Fibroblast of the aortic adventitia (primary cell): Measurements from ENCODE around the gene COLEC12. TPM values are rescaled to one million over a fixed set of nuclear protein-coding genes. Genes with fewer than 3 reads are reported as not detected.

Source experiments
- DNase-seq: peaks from one replicate; pipeline ENCODE4 v3.0.0-alpha.2; 2010; ENCODE audit warnings: low read depth
- H3K4me3 ChIP-seq: 2 replicates; pipeline ENCODE4 v1.5.1; 2011; ENCODE audit warnings: low read depth, mild to moderate bottlenecking, control low read depth, low read length, moderate library complexity
- total RNA-seq: library from RNA; depleted of rRNA; stranded (reverse); fragments of >200 nt; gene quantifications from 2 replicates; pipeline ENCODE4 v1.2.3, GENCODE V29; 2012; ENCODE audit warnings: low replicate concordance
- TF ChIP-seq, protein P1 (sequence below): IDR thresholded peaks from 2 replicates; pipeline ENCODE4 v1.5.1; 2011; ENCODE audit warnings: mild to moderate bottlenecking, low read length, control low read depth, inconsistent platforms; ENCODE audit not compliant: insufficient read depth

Gene COLEC12
- total RNA-seq, 1 donor: 109 TPM

DNA sequence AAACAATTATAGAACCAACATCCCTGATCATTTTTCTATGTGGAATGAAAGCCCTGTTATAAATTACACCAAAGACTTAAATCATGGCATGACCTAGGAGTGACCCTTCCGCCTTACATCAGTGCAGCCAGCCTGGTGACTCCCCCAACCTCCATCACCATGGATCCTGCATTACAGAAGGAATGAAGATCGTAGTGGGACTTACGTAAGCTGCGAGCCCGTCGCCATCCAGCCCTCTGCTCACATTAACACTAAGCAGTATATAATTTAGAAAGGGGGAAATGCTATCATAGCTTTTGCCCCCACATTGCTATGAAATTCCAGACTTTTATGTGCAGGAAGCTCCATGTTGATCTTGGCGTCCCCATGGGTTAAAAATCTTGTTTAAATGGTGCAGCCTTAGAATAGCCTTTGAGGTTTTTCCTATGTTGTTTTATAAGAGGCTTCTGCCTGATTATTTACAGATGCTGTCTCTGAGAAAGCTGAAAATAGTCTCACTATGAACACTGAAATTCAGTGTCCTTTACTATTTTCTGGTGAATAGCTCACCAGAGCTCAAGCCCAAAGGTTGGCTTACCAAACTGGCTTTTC, 76.3 kb downstream of the COLEC12 start:
- H3K4me3 ChIP-seq: no peak overlapping the region
- DNase-seq: peak; percentile 87

DNA sequence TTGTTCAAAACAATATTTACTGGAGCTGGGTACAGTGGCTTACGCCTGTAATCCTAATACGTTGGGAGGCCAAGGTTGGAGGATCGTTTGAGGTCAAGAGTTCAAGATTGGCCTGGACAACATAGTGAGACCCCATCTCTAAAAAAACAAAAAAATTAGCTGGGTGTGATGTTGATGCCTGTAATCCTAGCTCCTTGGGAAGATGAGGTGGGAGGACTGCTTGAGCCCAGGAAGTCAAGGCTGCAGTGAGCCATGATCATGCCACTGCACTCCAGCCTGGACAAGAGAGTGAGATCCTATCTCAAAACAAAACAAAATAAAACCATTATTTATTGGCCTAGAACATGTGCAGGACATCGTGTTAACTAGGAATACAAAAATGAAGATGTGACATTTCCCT, 77.5 kb downstream of the COLEC12 start:
- TF ChIP-seq, protein P1, sequence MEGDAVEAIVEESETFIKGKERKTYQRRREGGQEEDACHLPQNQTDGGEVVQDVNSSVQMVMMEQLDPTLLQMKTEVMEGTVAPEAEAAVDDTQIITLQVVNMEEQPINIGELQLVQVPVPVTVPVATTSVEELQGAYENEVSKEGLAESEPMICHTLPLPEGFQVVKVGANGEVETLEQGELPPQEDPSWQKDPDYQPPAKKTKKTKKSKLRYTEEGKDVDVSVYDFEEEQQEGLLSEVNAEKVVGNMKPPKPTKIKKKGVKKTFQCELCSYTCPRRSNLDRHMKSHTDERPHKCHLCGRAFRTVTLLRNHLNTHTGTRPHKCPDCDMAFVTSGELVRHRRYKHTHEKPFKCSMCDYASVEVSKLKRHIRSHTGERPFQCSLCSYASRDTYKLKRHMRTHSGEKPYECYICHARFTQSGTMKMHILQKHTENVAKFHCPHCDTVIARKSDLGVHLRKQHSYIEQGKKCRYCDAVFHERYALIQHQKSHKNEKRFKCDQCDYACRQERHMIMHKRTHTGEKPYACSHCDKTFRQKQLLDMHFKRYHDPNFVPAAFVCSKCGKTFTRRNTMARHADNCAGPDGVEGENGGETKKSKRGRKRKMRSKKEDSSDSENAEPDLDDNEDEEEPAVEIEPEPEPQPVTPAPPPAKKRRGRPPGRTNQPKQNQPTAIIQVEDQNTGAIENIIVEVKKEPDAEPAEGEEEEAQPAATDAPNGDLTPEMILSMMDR: no peak
- DNase-seq: no peak

More for the DNA sequence above, 76.3 kb downstream of the COLEC12 start:
- TF ChIP-seq, protein P1: no peak

DNA sequence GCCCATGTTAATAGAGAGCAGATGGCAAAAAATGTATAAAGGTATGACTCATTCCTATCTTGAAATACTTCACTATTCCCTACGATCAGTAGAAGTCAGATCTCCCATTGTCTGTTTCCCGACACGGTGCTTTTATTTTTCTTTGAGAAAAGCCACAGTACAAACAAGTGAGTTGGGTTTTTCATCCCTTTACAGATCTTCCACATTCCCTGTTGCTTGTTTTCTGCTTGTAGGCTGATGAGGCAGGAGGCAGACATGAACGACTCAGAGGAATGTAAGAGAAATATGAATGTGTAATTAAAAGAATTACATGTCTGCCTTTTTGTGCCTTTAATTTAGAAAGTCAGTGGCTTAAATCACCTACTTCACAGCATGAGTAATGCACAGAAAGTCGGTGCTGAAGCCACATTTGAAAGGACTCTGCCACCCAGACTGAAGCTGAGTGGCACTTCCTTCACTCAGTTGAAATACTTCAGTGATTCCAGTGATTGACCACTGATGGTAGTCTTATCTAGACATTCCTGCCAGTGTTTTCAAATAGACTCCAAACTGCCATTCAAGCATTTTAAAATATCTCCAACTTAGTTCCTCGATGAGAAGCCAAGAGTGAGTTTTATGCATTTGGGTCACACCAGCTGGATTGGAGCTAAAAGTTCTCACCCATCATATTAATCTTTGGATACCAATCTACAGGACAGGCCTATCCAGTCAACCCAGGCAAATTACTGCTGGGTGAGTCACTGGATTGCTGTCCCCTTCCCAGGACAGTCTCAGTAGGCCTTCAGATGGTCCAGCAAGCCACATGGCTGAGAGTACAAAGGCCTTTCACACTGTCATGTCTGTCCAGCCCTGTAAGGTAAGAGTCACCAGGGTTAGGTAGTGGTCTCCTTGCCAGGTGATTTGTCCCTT, 79.0 kb downstream of the COLEC12 start:
- peak; percentile 82 for DNase-seq
- no peak overlapping the region for H3K4me3 ChIP-seq
- TF ChIP-seq, protein P1: no peak

More for the DNA sequence above, 77.5 kb downstream of the COLEC12 start:
- H3K4me3 ChIP-seq: no peak overlapping the region

DNA sequence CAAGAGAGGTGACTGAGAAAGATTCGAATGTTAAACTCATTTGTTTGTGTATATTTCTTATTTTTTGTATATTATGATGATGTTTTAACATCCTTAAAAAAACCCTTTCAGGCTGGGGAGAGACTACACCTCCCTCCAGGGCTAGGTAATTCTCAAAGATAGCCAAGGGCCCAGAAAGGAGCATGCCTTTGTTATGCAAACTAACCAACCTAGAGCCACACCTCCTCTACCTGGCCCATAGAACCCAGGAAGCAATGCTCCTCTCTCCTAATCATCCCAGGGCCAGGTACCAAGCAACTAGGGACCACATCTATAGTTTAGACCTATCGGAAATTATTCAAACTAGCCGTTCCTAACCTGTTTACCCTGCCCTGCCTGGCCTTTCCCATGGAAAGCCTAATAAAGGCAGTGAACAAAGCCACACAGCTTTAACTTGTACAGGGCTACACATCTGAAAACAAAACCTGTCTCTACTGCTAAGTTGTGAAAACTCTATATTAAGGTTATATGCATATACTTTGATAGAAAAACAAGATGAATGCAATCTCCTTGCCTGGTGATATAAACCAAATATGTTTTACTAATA, 79.7 kb downstream of the COLEC12 start:
- no peak for DNase-seq
- no peak overlapping the region for H3K4me3 ChIP-seq

DNA sequence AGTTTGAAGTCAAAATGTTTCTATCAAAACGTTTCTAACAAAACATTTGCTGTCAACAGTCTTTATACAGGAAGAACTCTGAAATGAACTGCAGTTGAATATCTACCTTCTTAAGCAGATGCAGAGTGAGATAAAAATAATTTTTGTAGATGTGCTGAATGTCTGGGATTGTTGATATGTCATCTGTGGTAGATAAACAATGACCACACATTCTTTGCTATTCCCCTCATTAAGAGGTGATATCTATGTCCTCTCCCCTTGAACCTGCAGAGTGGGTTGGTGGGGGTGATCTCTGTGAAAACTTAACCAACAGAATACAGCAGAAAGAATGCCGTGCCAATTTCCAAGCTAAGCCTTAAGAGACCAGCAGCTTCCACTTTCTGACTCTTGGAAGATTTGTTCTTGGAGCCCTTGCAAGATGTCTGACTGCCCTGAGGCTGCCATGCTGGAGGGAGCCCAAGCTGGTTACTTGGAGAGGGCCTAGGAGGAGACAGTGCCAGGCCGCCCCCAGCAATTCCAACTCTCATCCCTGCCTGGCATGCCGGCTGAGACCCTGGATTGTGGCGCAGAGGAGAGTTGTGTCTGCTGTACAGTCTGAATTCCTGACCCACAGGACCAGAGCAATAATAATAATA, 80.8 kb downstream of the COLEC12 start:
- no peak for DNase-seq
- TF ChIP-seq, protein P1: no peak

More for the DNA sequence above, 79.7 kb downstream of the COLEC12 start:
- TF ChIP-seq, protein P1: no peak

DNA sequence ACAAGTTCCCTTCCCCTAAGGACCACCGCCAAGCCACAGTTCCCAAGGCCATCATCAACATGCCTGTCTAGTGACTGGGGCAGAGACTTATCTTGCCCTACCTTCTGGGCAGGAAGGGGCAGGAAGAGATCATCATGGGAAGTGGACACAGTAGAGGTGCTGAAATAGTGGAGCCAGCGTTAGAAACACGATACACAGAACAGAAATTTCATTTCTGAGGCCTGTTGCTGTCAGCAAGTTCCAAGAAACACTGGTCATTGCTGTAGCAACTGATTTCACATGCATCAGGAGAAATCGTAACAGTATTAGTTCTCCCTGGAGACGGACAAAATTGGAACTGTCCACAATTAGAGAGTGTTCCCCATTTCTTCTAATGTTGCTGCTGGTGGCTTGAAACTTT, 83.0 kb downstream of the COLEC12 start:
- H3K4me3 ChIP-seq: no peak overlapping the region
- no peak for DNase-seq
- TF ChIP-seq, protein P1: no peak

More for the DNA sequence above, 80.8 kb downstream of the COLEC12 start:
- no peak overlapping the region for H3K4me3 ChIP-seq
